HG03460 (cell line): Measurements from ENCODE around the gene PPM1K.
A peak's percentile ranks its signal among the peaks of the same experiment; 100 is the strongest.

Source experiments
- ATAC-seq: cut with Tn5 transposase; IDR thresholded peaks from one replicate; pipeline ENCODE4 v1.9.1; 2021; ENCODE audit not compliant: unreplicated experiment

PPM1K gene

GRCh38 chr4:88277711-88278225, 6.6 kb downstream of the PPM1K start:
- no peak for ATAC-seq

DNA sequence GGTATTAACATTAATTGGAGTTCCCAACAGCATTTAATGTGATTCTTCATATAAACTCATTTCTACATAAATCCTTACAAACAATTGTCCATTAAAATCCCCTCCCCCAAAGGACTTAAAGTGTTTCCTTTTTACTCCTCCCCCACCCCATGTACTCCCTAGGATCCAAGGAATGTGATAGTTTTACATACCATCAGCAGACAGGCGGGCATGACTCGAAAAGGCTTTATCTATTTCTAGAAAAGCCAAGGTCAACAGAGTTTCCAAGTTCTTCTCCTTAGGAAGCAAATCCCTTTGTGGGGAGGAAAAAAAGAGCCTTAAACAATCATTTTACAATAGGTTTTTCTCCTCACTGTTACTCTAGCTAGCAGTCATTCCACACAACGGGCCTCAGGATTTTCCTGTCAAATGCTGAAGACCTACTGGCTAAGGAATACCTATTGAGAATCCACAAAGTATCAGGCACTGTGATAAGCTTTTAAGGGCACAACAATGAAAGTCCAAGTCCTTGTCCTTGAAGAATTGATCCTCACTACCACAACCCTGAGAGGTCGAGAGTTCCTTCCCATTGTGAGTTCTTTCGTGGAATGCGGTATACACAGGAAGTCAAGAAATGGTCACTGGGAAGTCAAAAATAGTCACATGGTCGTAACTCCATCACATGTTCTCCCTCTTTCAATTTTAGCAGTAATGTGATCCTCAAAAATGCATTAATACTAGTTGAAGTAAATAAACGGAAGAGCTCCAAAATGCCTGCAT, 7.2 kb downstream of the PPM1K start:
- no peak for ATAC-seq

- no peak for ATAC-seq
These were observed 8.3 kb downstream of the PPM1K start for GRCh38 chr4:88275949-88276515.

DNA sequence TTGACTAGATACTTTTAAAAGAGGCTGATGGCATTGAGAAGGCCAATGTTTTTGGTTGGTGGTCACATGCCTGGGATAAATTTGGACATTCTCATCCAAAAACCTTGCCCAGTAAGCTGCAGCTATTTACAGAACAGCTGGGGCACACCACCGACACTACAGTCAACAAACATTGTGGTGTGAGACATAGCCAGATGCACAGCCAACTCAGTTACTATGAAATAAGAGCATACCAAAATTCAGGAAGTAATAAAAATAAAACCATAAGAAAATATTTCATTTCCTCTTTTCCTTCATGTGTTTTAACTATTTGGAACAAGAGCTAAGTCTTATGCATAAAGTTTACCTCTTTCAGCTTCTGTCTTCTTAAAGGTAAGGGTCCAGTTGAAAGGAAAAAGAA, 8.8 kb downstream of the PPM1K start:
- peak; percentile 48 for ATAC-seq

- no peak for ATAC-seq
These were observed 15.4 kb downstream of the PPM1K start for GRCh38 chr4:88268913-88269312.

DNA sequence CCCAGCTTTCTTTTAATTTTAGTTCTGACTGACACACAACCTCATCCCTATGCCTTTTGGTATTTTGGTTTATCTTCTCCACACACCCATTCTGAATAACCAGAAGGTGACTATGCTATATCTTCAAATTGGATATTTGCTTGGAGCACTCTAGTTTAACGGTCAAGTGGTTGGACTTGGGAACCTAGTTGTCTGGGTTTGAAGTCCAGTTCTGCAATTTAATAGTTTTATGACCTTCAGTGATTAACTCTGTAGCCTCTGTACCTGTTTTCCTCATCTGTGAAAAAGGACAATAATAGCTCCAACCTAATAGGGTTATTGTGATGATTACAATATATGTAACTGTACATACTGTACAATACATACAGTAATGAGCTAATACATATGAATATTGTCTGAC, 20.0 kb downstream of the PPM1K start:
- ATAC-seq = no peak

DNA sequence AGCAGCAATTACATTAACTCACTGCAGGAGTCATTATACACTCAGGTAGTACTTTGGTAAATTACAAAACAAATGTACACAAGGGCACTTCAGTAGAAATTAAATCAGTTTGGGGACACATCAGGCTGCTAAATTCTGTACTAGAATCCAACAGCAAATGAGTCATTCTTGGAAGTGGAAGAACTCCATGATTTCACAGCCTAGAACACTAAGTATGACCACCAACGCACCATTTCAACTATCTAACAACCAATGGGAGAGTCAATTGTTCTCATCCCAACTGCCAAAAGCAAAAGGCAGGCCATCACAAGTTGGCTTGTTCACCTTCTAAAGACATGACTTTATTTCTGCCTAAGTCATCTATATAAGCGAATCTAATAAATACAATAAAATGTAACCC, 26.6 kb downstream of the PPM1K start:
- no peak for ATAC-seq

DNA sequence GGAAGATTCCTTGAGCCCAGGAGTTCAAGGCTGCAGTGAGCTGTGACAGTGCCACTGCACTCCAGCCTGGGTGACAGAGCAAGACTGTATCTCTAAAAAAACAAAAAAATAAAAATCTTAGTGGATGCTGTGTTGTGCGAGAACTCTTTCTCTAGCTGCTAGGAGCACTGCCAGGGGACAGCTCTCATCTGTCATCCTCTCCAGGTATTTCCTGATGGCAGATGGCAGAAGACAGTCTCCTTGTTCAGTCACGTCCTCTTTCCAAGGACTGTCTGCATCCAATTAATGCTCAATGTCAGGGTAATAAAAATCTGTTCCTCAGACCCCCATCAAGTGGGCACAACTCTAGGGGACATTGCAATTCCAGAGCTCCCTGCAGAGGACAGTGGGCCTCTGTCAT, 29.2 kb downstream of the PPM1K start:
- ATAC-seq = no peak

GRCh38 chr4:88251924-88252323, 32.4 kb downstream of the PPM1K start:
- no peak for ATAC-seq

DNA sequence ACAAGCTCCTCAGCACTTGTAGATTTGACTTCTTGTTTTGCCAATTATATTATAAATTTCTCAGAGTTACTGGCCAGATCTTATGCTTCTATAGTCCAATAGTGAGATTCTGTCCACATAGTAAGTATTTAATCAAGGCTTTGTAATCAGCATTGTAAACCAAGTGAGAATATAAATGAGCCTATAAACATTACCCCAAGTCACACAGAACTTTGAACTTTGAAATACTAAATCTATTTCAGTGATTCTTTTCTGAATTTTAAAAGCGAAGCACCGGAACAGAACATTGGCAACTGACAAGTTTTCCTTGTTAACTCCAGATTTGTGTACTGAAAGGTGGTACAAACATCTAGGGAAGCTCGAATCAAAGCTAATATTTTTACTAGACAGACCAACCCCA, 37.2 kb downstream of the PPM1K start:
- no peak for ATAC-seq

- ATAC-seq = no peak
These were observed 37.8 kb downstream of the PPM1K start for GRCh38 chr4:88246600-88246999.

- ATAC-seq = peak; percentile 75
These were observed 39.4 kb downstream of the PPM1K start for GRCh38 chr4:88244816-88245579.

DNA sequence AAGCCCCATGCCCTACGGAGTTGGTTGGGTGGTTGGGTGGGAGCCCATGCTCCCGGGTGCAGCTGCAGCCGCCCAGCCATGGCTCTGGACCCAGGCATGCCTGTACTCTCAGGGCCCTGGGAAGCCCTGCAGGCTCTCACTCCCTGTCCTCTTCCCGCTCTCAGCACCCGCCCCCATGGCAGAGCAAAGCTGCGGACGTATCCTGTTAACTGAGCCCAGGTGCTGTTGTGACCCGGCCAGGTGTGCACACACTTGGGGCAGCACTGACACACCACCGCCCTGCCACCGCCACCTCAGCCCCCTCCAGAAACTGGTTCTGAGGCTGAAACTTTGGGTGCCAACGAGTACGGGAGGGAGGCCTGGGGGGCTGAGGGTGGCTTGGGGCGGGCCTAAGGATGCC, 40.3 kb downstream of the PPM1K start:
- no peak for ATAC-seq

DNA sequence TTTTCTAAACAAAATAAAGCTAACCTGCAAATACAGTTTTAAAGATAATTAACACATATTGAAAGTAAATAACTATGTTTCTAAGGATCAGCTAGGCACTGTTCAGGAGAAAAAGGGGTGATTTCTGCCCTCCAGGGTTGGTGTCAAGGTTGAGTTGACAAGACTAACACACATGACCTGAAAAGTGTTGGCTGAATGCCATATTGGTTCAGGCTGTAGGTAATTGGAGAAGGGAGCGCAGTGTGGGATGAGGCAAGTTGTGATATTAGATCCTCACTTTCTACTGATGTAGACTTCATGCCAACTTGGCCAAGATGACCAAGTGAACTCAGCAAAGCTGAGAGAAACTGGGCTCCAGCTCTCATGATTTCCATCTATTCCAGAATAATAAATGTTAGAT, 42.2 kb downstream of the PPM1K start:
- ATAC-seq = no peak

DNA sequence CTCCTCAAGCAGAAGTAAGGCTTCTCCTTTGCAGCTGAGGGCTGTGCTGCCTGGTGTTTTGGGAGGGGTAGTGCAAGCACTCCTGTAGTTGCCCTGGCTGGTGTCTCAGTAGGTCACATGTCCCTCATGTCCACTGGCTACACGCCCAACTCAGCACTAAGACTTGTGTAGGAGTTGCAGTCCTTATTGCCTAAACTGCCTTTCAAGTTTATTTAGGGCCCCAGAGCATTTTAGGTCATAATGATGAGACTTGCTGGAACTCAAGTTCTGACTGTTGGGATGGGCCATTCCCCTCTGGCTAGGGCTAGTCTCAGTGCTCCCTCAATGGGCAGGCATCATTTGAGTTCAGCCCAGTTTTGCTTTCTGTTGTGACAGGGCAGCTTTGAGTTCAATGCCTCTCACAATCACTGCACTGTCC, 44.1 kb downstream of the PPM1K start:
- ATAC-seq = no peak

GRCh38 chr4:88230969-88231771, 53.2 kb downstream of the PPM1K start:
- no peak for ATAC-seq

DNA sequence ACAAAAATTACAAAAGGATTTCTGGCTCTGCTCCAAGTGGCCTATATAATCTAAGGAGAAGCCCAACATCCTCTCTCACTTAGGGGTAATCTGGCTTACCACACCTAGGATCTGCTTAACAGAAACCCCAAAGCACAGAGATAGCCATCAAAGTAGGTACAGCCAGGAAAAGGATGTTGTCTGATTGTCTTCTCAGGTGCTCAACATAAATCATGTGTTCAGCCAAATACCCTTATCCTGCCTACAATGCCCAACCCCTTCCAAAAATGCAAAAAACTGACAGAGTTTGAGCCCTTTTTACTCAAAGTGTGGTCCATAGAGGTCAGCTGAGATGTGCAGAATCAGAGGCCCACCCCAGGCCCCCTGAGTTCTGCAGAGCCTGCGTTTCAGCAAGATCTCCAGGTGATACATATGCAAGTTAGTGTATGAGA, 53.9 kb downstream of the PPM1K start:
- ATAC-seq = no peak

GRCh38 chr4:88227734-88228133, 56.6 kb downstream of the PPM1K start:
- ATAC-seq = no peak

DNA sequence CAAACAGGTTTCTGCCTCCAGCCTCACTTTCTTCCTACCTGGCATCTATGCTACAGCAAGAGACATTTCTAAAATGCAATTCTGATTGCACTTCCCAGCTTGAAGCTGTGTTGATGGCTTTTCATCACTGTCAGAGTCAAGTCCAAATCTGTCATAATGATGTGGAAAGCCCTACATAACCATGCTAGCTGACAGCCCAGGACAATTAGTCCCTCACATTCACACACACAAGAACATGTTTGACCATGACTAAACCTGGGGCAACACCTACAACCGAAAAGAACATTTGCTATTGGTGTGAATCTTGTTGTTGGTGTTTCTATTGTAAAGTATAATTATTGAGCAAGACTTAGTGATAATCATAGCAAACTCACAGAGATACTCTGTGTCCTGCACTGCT, 58.2 kb downstream of the PPM1K start:
- ATAC-seq = no peak

- ATAC-seq = no peak
These were observed 58.9 kb downstream of the PPM1K start for GRCh38 chr4:88225232-88226105.
